AG09319 (cell line): ENCODE measurements around the gene CFAP46.
"Not testable (repeated sequence)": the region's sequence is repeated elsewhere in the genome, so short reads cannot be mapped to it uniquely, and the experiment has no call there.

Experiments used
- DNase-seq: peaks from one replicate; pipeline ENCODE4 v3.0.0-alpha.2; 2010; ENCODE audit warnings: low read depth; ENCODE audit errors: extremely low read depth
- TF ChIP-seq, protein P1 (sequence below): IDR thresholded peaks from 2 replicates; pipeline ENCODE4 v1.5.1; 2011; ENCODE audit warnings: low read depth, mild to moderate bottlenecking, inconsistent platforms, low read length, moderate library complexity

CFAP46 gene

DNA sequence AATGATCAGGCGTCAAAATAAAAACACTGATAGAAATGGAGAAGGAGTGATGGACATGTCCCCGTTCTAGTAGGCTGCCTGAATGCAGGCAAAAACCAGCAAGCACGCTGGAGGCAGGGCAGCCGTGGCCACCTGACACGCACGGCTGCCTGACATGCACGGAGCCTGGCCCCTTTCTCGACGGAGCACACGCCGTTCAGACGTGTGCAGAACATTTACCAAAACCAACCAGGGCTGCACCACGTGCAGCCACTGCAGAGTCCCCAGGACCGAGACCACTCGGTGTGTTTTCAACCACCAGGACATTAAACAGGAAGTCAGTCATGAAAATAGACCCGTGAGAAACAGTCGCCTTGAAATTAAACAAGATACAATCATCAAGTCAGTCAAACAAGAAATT, 94.5 kb downstream of the CFAP46 start:
- TF ChIP-seq, protein P1, sequence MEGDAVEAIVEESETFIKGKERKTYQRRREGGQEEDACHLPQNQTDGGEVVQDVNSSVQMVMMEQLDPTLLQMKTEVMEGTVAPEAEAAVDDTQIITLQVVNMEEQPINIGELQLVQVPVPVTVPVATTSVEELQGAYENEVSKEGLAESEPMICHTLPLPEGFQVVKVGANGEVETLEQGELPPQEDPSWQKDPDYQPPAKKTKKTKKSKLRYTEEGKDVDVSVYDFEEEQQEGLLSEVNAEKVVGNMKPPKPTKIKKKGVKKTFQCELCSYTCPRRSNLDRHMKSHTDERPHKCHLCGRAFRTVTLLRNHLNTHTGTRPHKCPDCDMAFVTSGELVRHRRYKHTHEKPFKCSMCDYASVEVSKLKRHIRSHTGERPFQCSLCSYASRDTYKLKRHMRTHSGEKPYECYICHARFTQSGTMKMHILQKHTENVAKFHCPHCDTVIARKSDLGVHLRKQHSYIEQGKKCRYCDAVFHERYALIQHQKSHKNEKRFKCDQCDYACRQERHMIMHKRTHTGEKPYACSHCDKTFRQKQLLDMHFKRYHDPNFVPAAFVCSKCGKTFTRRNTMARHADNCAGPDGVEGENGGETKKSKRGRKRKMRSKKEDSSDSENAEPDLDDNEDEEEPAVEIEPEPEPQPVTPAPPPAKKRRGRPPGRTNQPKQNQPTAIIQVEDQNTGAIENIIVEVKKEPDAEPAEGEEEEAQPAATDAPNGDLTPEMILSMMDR = no peak
- no peak for DNase-seq

DNA sequence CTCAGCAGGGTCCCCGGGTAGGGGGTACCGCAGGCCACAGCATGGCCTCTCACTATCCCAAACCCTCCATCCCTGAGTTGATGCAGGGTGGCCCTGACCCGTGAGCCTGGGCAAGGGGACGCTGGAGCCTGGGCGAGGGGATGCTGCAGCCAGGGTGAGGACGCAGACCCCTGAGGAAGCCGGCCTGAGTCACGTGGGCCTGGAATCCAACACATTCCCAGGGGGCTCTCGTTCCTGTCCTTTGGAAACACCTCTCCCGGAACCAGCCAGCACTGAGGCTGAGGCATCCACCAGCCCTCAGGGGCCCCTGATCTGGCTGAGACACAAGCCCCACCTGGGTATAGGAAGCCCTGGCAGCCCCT, 95.0 kb downstream of the CFAP46 start:
- TF ChIP-seq, protein P1 = no peak
- no peak for DNase-seq

GRCh38 chr10:132846631-132847415, 95.5 kb downstream of the CFAP46 start:
- TF ChIP-seq, protein P1 = no peak
- no peak for DNase-seq

GRCh38 chr10:132845780-132846595, 96.4 kb downstream of the CFAP46 start:
- no peak for DNase-seq
- TF ChIP-seq, protein P1 = no peak

DNA sequence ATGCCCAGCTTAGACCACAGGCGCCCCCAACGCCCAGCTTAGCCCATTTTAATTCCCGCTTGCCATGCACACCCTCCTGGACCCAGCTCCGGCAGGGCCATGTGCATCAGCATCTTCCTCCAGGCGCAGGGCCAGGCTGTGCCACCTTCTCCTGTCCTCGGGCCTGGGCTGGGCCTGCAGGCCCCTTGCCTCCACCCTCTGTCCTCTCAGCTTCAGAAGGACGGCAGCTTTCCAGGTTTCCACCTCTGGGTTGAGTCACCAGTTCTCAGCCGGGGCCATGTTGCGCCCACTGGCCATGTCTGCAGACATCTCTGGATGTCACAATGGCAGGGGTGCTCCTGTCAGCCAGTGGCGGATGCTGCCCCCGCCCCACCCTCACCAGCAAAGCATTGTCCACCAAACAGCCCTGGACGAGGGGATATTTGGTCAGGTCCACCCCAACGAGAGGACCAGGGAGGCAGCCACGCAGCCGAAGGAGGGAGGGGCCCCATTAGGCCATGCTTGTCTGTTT, 97.3 kb downstream of the CFAP46 start:
- no peak for DNase-seq
- TF ChIP-seq, protein P1 = no peak

DNA sequence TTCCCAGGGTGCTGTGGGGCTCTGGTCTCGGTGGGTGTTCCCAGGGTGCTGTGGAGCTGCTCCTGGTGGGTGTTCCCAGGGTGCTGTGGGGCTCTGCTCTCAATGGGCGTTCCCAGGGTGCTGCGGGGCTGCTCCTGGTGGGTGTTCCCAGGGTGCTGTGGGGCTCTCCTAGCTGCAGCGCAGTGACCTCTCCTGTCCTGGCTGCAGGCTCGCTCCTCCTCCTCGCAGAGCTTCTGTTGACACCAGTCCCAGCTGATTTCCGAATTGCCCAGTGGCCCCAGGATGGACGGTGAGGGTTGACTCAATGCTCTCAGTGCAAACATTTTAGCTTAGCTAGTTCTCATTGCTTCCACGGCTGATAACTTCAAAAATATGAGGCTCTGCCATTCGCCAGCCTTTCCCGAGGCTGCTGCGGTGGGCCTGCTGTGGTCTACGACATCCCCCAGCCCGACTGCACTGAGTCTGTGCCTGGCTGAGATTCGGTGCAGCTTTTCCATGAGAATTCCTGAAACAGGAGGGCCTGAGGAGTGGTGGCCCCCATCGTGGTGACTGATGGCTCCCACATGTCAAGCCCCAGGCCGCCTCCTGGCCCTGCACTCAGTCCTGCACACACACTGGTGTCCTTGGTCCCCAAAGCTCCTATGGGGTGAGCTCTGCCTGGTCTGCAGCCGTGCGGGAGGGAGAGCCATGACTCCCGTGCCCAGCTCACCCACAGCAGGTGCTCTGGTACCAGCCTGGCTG, 98.1 kb downstream of the CFAP46 start:
- TF ChIP-seq, protein P1 = no peak

DNA sequence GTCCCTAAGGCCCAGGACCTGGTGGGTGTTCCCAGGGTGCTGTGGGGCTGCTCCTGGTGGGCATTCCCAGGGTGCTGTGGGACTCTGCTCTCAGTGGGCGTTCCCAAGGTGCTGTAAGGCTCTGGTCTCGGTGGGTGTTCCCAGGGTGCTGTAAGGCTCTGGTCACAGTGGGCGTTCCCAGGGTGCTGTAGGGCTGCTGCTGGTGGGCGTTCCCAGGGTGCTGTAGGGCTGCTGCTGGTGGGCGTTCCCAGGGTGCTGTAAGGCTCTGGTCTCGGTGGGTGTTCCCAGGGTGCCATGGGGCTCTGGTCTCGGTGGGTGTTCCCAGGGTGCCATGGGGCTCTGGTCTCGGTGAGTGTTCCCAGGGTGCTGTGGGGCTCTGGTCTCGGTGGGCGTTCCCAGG, 99.1 kb downstream of the CFAP46 start:
- DNase-seq = not testable (repeated sequence)

More for the DNA sequence above, 98.1 kb downstream of the CFAP46 start:
- no peak for DNase-seq
